Heart right ventricle (tissue), 16 donors: ENCODE results near the gene ATP11A. TPM values are rescaled to one million over a fixed set of nuclear protein-coding genes. Genes with fewer than 3 reads are reported as not detected.

Source experiments
- ATAC-seq, 8 donors: fragments of 200-7000 bp; cut with Tn5 transposase; one replicate each; pipeline ENCODE4 v1.9.1; 2020; ENCODE audit warnings: mild to moderate bottlenecking in 8 of 8, moderate library complexity in 8 of 8, moderate number of reproducible peaks in 1 of 8
- DNase-seq, 2 donors: peaks; one replicate each; pipeline ENCODE4 v3.0.0-alpha.2; 2020
- H3K27ac ChIP-seq, 10 donors: fragments of 200-600 bp; sonication (generic) in 2 of 10; one replicate each; pipeline versions ENCODE4 v1.5.0 to v1.8.0; 2020 to 2022; ENCODE audit warnings: mild to moderate bottlenecking in 3 of 10
- H3K27me3 ChIP-seq, 7 donors: fragments of 200-600 bp; one replicate each; pipeline ENCODE4 v1.8.0; 2021 to 2022; ENCODE audit warnings: mild to moderate bottlenecking in 2 of 7
- H3K36me3 ChIP-seq, 9 donors: fragments of 200-600 bp; sonication (generic) in 1 of 9; one replicate each; pipeline versions ENCODE4 v1.5.0 to v1.8.0; 2020 to 2022; ENCODE audit warnings: mild to moderate bottlenecking in 2 of 9
- H3K4me1 ChIP-seq, 9 donors: fragments of 200-600 bp; sonication (generic) in 1 of 9; one replicate each; pipeline versions ENCODE4 v1.5.0 to v1.8.0; 2020 to 2022; ENCODE audit warnings: mild to moderate bottlenecking in 4 of 9
- H3K4me3 ChIP-seq, 10 donors: fragments of 200-600 bp; sonication (generic) in 2 of 10; one replicate each; pipeline versions ENCODE4 v1.5.0 to v1.8.0; 2020 to 2022; ENCODE audit warnings: mild to moderate bottlenecking in 7 of 10, moderate library complexity in 2 of 10
- H3K9me3 ChIP-seq, 11 donors: fragments of 200-600 bp in 10 of 11; sonication (generic) in 2 of 11; one replicate each; pipeline versions ENCODE4 v1.5.0 to v1.8.0; 2013 to 2022; ENCODE audit warnings: mild to moderate bottlenecking in 2 of 11, control low read depth in 1 of 11, moderate library complexity in 1 of 11
- CTCF ChIP-seq, 9 donors: fragments of 200-600 bp; sonication (generic) in 2 of 9; IDR thresholded peaks; one replicate each; pipeline versions ENCODE4 v1.5.0 to v1.8.0; 2021 to 2022; ENCODE audit warnings: antibody characterized with exemption in 9 of 9, mild to moderate bottlenecking in 5 of 9, moderate library complexity in 1 of 9
- WGBS, 2 donors: extraction: QIAGEN DNeasy Blood & Tissue Kit; methylation state at CpG; one replicate each; pipeline ENCODE4 v1.1.7; 2013; ENCODE audit warnings: inconsistent platforms in 1 of 2; 5-methylcytosine and 5-hydroxymethylcytosine counted together
- intact Hi-C, 10 donors: fragments of 100-400 bp; cut with DNase I; formaldehyde crosslinking; loops; one replicate each; pipeline versions ENCODE4 v1.11.1 to v1.14.2; 2022
- polyA plus RNA-seq, 2 donors: library from polyadenylated mRNA; stranded (reverse); fragments of 200-250 nt; gene quantifications; one replicate each; pipeline ENCODE4 v1.2.3, GENCODE V29; 2013
- total RNA-seq, 10 donors: library from RNA; stranded (reverse); fragmentation: NEBNext Ultra II Directional in 3 of 10; extraction: Animal tissue kit (Norgen Biotek cat#: 25700) in 3 of 10; gene quantifications; one replicate each; pipeline versions ENCODE4 v1.2.1 to v1.2.4, GENCODE V29; 2021 to 2023
- donor health status: Arrhythmogenic right ventricular cardiomyopathy.
- donor health status: ischemic (EF 13 %, LVEDD 7.1; RV severe dilation, severe dysfunction).
- donor health status: healthy with polysubstance abuse.
- donor health status: DM: no; HTN: yes; CAD: no.
- donor health status: DM: no; HTN: no; CAD: no.
- donor health status: ischemic (EF 25% LVEDD 6.9; RV normal size, moderate dysfunction).
- donor health status: ischemic (EF 25% LVEDD 5.7; RV mildly dilated, moderate dysfunction).
- donor health status: healthy.
- donor health status: DM: yes; HTN: yes; CAD: no.
- donor health status: Ischemic cardiomyopathy.
- donor health status: ischemic (EF 35%, LVEDD 5.7; RV mildly dilated, moderate dysfunction).
- donor health status: nonischemic (EF 11% LVEDD 7.7; RV severe dilation, severe dysfunction).
- donor health status: DM: yes; HTN: yes; CAD: no.
- donor health status: PGD.
- donor health status: ischemic (EF 29% LVEDD 5.4; RV normal size, mild dysfunction).
- donor health status: nonischemic (EF 23%, LVEDD 6.1; RV moderate dilation, normal function).

The ATP11A gene
- total and polyA plus RNA-seq, 12 donors = 20.0 to 164 (median 107) TPM

GRCh38 chr13:112855859-112856258, 166.0 kb downstream of the ATP11A start:
- intact Hi-C loops = no loop called here
- H3K4me1 ChIP-seq = peaks cover 0 to 8% (median 0%) of the 10 kb centered on the region in 9 donors
- no peak for TF ChIP-seq CTCF (IDR thresholded peaks at IDR 0.05)
- H3K4me3 ChIP-seq = no peak overlapping the region
- no peaks in the 10 kb centered on the region for H3K9me3 ChIP-seq
- WGBS, 2 donors = 89 to 92% methylated on average over 21 of the region's 21 CpGs
- H3K27me3 ChIP-seq = no peaks in the 10 kb centered on the region
- no peak overlapping the region for H3K27ac ChIP-seq
- H3K36me3 ChIP-seq = peaks cover 0 to 100% (median 61%) of the 10 kb centered on the region in 9 donors
- DNase-seq = no peak
- no peak for ATAC-seq

DNA sequence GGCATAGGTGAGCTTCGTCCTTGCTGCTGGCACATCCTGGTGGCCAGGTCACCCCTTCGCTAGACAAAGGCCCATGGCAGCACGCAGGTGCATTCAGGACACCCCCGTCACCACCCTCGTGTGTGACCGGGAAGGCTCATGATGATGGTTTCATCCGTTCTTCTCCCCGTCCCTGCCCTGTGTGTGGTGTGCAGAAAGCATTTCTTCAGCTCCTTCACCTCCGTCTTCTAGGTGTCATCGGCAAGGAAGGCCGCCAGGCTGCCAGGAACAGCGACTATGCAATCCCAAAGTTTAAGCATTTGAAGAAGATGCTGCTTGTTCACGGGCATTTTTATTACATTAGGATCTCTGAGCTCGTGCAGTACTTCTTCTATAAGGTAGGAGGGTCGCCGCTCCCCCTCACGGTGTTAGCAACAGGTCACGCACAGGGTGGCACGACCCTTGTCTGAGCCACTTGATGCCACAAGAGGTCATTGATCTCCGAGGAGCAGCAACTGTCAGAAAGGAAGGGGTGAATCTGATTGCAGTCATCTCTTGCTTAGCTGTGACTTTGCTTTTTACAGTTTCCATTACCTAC, 168.2 kb downstream of the ATP11A start:
- Histone ChIP-seq H3K27me3 (no peaks in the 10 kb centered on the region), H3K27ac (no peak overlapping the region), H3K4me3 (no peak overlapping the region), H3K4me1 (peaks cover 0 to 8% (median 0%) of the 10 kb centered on the region in 9 donors), H3K36me3 (peaks cover 0 to 99% (median 53%) of the 10 kb centered on the region in 9 donors), H3K9me3 (no peaks in the 10 kb centered on the region)
- intact Hi-C loops = no loop called here
- WGBS, 2 donors = 94 to 95% methylated on average over 20 of the region's 20 CpGs
- no peak for DNase-seq
- TF ChIP-seq CTCF (IDR thresholded peaks at IDR 0.05) = no peak
- ATAC-seq = no peak

DNA sequence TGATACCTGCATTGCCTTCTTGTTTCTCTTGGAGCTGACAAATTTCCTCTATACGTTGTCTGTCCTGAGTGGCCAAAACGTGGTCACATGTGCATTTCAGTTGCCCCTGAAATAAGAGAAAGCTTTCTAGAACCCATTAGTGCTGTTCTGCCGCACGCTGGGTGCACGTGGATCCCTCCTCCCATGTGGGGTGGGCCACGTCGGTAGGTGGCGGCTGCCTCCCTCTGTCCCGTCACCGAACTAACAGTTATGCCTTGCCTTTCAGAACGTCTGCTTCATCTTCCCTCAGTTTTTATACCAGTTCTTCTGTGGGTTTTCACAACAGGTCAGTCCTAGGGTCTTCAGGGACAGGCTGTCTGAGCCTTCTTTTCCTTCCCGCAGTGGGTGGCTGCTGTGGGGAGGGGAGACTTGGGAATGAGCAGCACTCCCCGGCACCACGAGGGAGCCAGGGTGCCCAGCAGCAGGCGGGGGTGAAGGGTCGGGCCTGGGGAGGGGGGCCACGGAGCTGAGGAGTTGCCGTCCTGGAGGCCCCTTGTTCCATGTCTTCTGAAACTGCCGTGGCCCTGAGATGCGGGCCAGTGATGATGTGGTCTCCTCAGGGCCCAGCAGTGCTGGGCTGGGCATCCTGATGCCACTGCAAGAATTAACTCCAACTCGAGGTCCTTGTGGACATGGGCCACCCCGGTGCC, 169.4 kb downstream of the ATP11A start:
- H3K9me3 ChIP-seq = no peaks in the 10 kb centered on the region
- intact Hi-C loops = no loop called here
- peaks cover 0 to 87% (median 51%) of the 10 kb centered on the region in 9 donors for H3K36me3 ChIP-seq
- H3K4me1 ChIP-seq = peaks cover 0 to 8% (median 0%) of the 10 kb centered on the region in 9 donors
- ATAC-seq = peak in 3 of 8 donors; percentile 17 to 53 (median 29)
- DNase-seq = no peak
- no peaks in the 10 kb centered on the region for H3K27me3 ChIP-seq
- H3K27ac ChIP-seq = peak overlapping the region in 1 of 10 donors; percentile 62
- TF ChIP-seq CTCF (IDR thresholded peaks at IDR 0.05) = no peak
- H3K4me3 ChIP-seq = no peak overlapping the region
- WGBS, 2 donors = 90 to 92% methylated on average over 22 of the region's 22 CpGs

- intact Hi-C loops = loop anchor here in 1 of 10 donors (5.0 kb wide), 1 partner anchor 73 kb away; no protein-coding TSS in a partner anchor
- DNase-seq = no peak
- no peak for TF ChIP-seq CTCF (IDR thresholded peaks at IDR 0.05)
- peak; percentile 12 to 69 (median 49) for ATAC-seq
- Histone ChIP-seq H3K27me3 (no peaks in the 10 kb centered on the region), H3K36me3 (peaks cover 0 to 83% (median 48%) of the 10 kb centered on the region in 9 donors), H3K27ac (peak overlapping the region in 1 of 10 donors; percentile 62), H3K4me1 (peaks cover 0 to 8% (median 0%) of the 10 kb centered on the region in 9 donors), H3K9me3 (no peaks in the 10 kb centered on the region), H3K4me3 (no peak overlapping the region)
- 56 to 64% methylated on average over 7 of the region's 7 CpGs for WGBS, 2 donors
Observed at GRCh38 chr13:112859817-112860190, 170.0 kb downstream of the ATP11A start.
